ENCODE results near the gene CNTNAP5. TPM values are rescaled to one million over a fixed set of nuclear protein-coding genes. Genes with fewer than 3 reads are reported as not detected.

CNTNAP5 gene
- total RNA-seq, 4 donors from 2014 or later, result 0.20 to 1.4 (median 0.68) TPM; not detected in 1

- Histone ChIP-seq H3K4me1 (no peaks in the 10 kb centered on the region), H3K27me3 (no peaks in the 10 kb centered on the region), H3K4me3 (no peak overlapping the region), H3K36me3 (no peaks in the 10 kb centered on the region), H3K9me3 (no peaks in the 10 kb centered on the region), H3K27ac (no peak overlapping the region)
- intact Hi-C loops (cut with DNase I; ENCODE audit: low total_unique reads), result no loop called here
- no peak for TF ChIP-seq CTCF (IDR thresholded peaks at IDR 0.05)
- no peak for TF ChIP-seq EP300 (IDR thresholded peaks at IDR 0.05; ENCODE audit: low read depth)
- TF ChIP-seq POLR2A (IDR thresholded peaks at IDR 0.05), result no peak
- no peak for TF ChIP-seq POLR2AphosphoS5 (IDR thresholded peaks at IDR 0.05)
- WGBS, 2 donors (ENCODE audit: low coverage in 1 of 2), result 65% methylated on average over 5 to 6 of the region's 6 CpGs
- DNase-seq, result no peak
- in situ Hi-C loops (cut with MboI; ENCODE audit: low pct_ligation_motif_present in 1 of 4, low pct_unique_long_range_greater_than_20kb in 1 of 4, low sequenced_read_pairs in 3 of 4), result no loop called here
These were observed 658.7 kb downstream of the CNTNAP5 start for GRCh38 chr2:124683536-124684428.

GRCh38 chr2:124689348-124689747 lies 664.3 kb downstream of the CNTNAP5 start:
- H3K4me3 ChIP-seq, result no peak overlapping the region
- no peaks in the 10 kb centered on the region for H3K36me3 ChIP-seq
- H3K4me1 ChIP-seq, result no peaks in the 10 kb centered on the region
- TF ChIP-seq EP300 (IDR thresholded peaks at IDR 0.05; ENCODE audit: low read depth) (no peak), POLR2A (IDR thresholded peaks at IDR 0.05) (no peak), POLR2AphosphoS5 (IDR thresholded peaks at IDR 0.05) (no peak), CTCF (IDR thresholded peaks at IDR 0.05) (no peak)
- no peak overlapping the region for H3K27ac ChIP-seq
- no peaks in the 10 kb centered on the region for H3K9me3 ChIP-seq
- H3K27me3 ChIP-seq, result no peaks in the 10 kb centered on the region
- intact Hi-C loops (cut with DNase I; ENCODE audit: low total_unique reads), result no loop called here
- no peak for DNase-seq
- 80 to 88% methylated on average over 1 to 3 of the region's 3 CpGs for WGBS, 2 donors (ENCODE audit: low coverage in 1 of 2)
- in situ Hi-C loops (cut with MboI; ENCODE audit: low pct_ligation_motif_present in 1 of 4, low pct_unique_long_range_greater_than_20kb in 1 of 4, low sequenced_read_pairs in 3 of 4), result no loop called here

GRCh38 chr2:124692216-124692615 lies 667.1 kb downstream of the CNTNAP5 start:
- TF ChIP-seq EP300 (IDR thresholded peaks at IDR 0.05; ENCODE audit: low read depth), result no peak
- TF ChIP-seq POLR2AphosphoS5 (IDR thresholded peaks at IDR 0.05), result no peak
- TF ChIP-seq POLR2A (IDR thresholded peaks at IDR 0.05), result no peak
- TF ChIP-seq CTCF (IDR thresholded peaks at IDR 0.05), result no peak
- no peak for DNase-seq
- no peaks in the 10 kb centered on the region for H3K27me3 ChIP-seq
- no peak overlapping the region for H3K27ac ChIP-seq
- no peaks in the 10 kb centered on the region for H3K9me3 ChIP-seq
- in situ Hi-C loops (cut with MboI; ENCODE audit: low pct_ligation_motif_present in 1 of 4, low pct_unique_long_range_greater_than_20kb in 1 of 4, low sequenced_read_pairs in 3 of 4) (no loop called here), intact Hi-C loops (cut with DNase I; ENCODE audit: low total_unique reads) (no loop called here)
- H3K36me3 ChIP-seq, result no peaks in the 10 kb centered on the region
- H3K4me3 ChIP-seq, result no peak overlapping the region
- H3K4me1 ChIP-seq, result no peaks in the 10 kb centered on the region

GRCh38 chr2:124692707-124693106 lies 667.6 kb downstream of the CNTNAP5 start:
- DNase-seq, result no peak
- intact Hi-C loops (cut with DNase I; ENCODE audit: low total_unique reads) (no loop called here), in situ Hi-C loops (cut with MboI; ENCODE audit: low pct_ligation_motif_present in 1 of 4, low pct_unique_long_range_greater_than_20kb in 1 of 4, low sequenced_read_pairs in 3 of 4) (no loop called here)
- Histone ChIP-seq H3K27ac (no peak overlapping the region), H3K9me3 (no peaks in the 10 kb centered on the region), H3K36me3 (no peaks in the 10 kb centered on the region), H3K27me3 (no peaks in the 10 kb centered on the region), H3K4me3 (no peak overlapping the region), H3K4me1 (no peaks in the 10 kb centered on the region)
- WGBS, 2 donors (ENCODE audit: low coverage in 1 of 2), result 96 to 100% methylated on average over 1 of the region's 1 CpG
- no peak for TF ChIP-seq POLR2AphosphoS5 (IDR thresholded peaks at IDR 0.05)
- TF ChIP-seq CTCF (IDR thresholded peaks at IDR 0.05), result no peak
- no peak for TF ChIP-seq POLR2A (IDR thresholded peaks at IDR 0.05)
- no peak for TF ChIP-seq EP300 (IDR thresholded peaks at IDR 0.05; ENCODE audit: low read depth)
